Stimulated activated CD8-positive, alpha-beta memory T cell treated with anti-CD3 and anti-CD28 coated beads, Interleukin-4, amount 100 ng/mL, for 1 hour (primary cell): ENCODE measurements around the gene TFCP2L1.
"Not testable (repeated sequence)": the region's sequence is repeated elsewhere in the genome, so short reads cannot be mapped to it uniquely, and the experiment has no call there.

ENCODE experiments used
- DNase-seq, 2 donors: peaks; one replicate each; pipeline ENCODE4 v3.0.0-alpha.2; 2020; ENCODE audit warnings: low read depth in 2 of 2, low spot score in 1 of 2

Gene TFCP2L1, protein sequence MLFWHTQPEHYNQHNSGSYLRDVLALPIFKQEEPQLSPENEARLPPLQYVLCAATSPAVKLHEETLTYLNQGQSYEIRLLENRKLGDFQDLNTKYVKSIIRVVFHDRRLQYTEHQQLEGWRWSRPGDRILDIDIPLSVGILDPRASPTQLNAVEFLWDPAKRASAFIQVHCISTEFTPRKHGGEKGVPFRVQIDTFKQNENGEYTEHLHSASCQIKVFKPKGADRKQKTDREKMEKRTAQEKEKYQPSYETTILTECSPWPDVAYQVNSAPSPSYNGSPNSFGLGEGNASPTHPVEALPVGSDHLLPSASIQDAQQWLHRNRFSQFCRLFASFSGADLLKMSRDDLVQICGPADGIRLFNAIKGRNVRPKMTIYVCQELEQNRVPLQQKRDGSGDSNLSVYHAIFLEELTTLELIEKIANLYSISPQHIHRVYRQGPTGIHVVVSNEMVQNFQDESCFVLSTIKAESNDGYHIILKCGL

DNA sequence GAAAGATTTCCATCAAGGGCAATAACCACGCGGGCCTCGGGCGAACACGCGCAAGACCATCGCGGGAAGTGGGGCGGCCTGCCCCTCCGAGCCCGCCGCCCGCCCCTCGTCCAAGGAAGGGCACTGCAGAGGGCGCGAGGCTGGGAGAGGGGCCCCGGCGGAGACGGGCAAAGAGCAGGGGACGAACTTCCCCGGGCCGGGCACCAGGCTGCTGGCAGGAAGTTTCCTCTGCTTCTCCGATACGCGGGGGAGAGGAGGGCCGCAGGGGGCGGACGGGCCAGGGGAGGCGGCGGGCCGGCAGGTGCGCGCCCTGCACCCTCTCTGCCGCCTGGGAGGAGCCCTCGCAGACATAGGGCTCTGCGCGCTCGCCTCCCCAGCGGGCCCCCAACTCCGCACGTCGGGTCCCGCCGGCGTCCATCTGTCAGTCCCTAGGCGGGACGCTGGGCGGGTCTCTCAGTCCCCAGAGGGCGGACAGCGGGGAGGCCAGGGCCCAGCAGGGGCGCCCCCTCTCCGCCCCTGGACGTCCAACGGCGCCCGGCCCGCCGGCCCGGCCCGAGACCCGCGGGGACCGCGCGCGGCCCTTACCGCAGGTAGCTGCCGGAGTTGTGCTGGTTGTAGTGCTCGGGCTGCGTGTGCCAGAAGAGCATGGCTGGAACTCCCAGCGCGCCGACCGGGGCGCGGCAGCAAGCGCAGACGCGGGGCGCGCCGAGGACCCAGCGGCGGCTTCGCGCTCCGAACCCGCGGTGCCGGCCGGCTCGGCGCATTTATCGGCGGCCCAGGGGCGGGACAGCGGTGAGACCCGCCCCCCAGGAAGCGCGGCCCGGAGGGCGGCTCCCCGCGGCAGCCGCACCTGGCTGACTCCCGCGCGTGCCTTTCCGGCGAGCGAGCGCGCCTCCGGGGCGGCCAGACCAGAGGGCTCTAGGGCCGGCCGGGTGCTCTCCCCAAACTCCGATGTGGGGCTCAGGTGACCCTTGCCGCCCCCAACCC, at the start of gene TFCP2L1:
TFCP2L1 (minus strand) TSS at position 740 of the 987 bp plus-strand sequence; CDS start at position 647, 93 bp downstream.
- DNase-seq, result no peak

DNA sequence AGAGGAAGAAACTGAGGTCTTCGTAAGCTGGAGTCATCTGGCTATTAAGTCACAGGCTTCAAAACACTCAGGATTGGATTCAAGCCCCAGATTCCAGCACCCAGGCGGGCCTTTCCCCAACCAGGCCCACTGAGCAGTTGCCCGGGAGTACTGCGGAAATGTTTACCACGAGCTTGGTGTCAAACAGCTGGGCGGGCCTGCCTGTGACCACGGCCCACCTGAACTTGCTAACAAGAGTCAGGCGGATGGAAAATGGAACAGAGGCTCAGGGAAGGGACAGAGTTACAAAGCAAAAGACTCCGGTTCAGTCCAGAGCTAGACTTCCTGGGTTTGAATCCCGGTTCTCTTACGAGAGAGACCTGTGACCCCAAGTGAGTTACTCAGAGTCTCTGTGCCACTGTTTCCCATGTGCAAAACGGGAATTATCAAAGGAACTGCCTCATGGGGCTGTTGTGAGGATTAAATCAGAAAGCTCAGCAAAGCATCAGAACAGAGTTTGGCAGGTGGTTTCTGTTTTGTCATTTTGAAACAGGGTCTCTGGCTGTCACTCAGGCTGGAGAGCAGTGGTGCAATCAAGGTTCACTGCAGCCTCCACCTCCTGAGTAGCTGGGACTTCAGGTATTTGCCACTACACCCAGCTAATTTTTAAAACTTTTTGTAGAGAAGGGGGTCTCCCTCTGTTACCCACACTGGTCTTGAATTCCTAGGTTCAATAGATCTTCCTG, 49.0 kb upstream of the TFCP2L1 start:
- no peak for DNase-seq

- DNase-seq, result no peak
These were observed 48.2 kb upstream of the TFCP2L1 start for GRCh38 chr2:121333231-121333630.

DNA sequence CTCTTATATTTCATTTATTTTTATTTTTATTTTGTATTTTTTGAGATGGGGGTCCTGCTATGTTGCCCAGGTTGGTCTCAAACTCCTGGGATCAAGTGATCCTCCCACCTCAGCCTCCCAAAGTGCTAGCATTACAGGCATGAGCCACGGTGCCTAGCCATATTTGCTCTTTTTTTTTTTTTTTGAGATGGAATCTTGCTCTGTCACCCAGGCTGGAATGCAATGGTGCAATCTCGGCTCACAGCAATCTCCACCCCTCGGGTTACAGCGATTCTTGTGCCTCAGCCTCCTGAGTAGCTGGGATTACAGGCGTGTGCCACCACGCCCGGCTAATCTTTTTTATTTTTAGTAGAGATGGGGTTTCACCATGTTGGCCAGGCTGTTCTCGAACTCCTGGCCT, 46.3 kb upstream of the TFCP2L1 start:
- not testable (repeated sequence) for DNase-seq

DNA sequence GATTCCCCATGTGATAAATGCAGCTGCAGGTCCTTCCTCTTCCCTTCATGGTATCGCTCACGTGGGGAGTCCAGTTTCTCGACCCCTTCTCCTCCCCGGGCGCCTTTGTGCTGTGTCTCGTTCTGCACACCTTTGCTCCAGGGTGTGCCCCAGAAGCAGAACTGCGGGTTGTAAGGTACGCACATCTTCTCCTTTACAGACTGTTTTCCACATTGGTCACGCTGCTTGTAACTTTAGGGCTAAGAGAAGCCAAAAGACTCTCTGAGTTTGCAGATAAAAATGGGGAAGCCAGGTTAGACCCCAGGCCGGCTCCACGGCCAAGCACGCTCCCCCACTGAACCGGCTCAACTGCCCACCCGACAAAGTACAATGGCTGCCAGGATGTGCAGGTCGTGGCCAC, 45.9 kb upstream of the TFCP2L1 start:
- DNase-seq, result no peak

GRCh38 chr2:121329786-121330185, 44.8 kb upstream of the TFCP2L1 start:
- DNase-seq, result no peak

GRCh38 chr2:121326628-121327027, 41.6 kb upstream of the TFCP2L1 start:
- no peak for DNase-seq

GRCh38 chr2:121324601-121325000, 39.6 kb upstream of the TFCP2L1 start:
- DNase-seq, result no peak

DNA sequence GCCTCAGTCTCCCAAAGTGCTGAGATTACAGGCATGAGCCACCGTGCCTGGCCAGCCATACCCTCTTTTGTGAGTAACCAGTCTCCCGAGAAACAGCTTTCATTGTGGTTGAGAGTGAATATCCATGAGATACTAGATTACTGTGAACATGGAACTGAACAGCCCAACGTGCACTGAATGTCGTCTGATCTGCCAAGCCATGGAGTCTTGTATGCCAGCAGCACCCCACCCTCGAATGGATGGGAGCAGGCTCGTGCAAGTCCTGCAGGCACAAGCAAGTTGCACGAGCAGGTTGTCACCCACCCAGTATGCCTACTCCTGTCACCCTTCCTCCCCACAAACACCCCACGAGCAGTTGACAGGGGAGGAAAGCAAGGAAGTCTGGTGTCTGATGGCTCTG, 36.5 kb upstream of the TFCP2L1 start:
- DNase-seq, result no peak

- no peak for DNase-seq
These were observed 34.9 kb upstream of the TFCP2L1 start for GRCh38 chr2:121319941-121320340.

GRCh38 chr2:121316986-121317385, 32.0 kb upstream of the TFCP2L1 start:
- no peak for DNase-seq

GRCh38 chr2:121313701-121314100, 28.7 kb upstream of the TFCP2L1 start:
- DNase-seq, result not testable (repeated sequence)

GRCh38 chr2:121309801-121310200, 24.8 kb upstream of the TFCP2L1 start:
- no peak for DNase-seq

DNA sequence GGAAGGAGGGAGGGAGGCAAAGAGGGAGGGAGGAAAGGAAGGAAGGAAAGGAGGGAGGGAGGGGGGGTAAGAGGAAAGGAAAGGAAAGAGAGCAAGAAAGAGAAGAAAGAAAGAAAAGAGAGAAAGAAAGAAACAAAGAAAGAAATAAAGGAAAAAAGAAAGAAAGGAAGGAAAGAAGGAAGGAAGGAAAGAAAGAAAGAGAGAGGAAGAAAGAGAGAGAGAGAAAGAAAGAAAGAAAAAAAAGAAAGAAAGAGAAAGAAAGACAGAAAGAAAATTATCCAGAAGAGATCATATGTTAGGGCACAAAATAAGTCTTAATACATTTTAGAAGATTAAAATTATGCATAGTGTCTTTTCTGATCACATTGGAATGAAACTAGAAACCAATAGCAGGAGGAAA, 24.3 kb upstream of the TFCP2L1 start:
- no peak for DNase-seq

DNA sequence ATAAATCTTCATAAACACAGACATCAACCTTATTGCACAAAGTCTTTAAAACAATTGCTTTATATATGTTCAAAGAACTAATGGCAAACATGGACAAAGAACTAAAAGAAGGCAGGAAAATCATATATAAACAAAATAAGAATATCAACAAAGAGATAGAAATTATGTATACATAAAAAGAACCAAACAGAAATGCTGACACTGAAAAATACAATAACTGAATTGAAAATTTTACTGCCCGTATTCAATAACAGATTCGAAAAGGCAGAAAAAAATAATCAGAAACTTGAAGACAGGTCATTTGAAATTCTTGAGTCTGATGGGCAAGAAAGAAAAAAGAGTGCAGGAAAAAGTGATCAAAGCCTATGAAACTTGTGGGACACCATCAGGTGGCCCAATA, 22.0 kb upstream of the TFCP2L1 start:
- no peak for DNase-seq

DNA sequence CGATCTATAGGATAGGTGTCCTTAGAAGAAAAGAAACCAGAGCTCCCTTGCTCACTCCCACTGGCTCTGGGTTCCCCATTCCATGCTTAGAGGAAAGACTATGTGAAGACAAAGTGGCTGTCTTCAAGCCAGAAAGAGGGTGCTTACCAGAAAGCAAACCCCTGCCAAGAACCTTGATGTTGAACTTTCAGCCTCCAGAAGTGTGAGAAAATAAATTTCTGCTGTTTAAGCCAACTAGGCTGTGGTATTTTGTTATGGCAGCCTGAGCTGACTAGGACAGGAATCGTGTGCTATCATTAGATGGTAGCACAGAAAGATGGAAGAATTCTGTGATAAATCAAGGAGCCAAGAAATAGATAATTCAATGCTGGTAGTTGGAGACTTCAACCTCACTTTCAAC, 19.9 kb upstream of the TFCP2L1 start:
- DNase-seq, result no peak

GRCh38 chr2:121303531-121304263, 18.7 kb upstream of the TFCP2L1 start:
- no peak for DNase-seq

DNA sequence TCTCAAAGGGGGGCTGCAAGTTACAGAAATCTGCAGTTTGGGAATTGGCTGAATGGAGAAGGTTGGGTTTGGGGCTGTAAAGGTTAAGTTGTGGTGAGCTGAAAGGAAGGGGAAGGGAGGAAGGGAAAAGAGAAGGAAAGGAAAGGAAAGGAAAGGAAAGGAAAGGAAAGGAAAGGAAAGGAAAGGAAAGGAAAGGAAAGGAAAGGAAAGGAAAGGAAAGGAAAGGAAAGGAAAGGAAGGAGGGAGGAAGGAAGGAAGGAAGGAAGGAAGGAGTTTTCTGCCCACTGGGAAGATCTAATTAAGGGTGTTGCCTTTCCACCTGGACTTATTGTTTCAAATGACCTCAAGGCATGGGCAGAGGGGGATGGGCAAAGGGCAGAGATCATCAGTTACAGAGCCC, 16.2 kb upstream of the TFCP2L1 start:
- DNase-seq, result not testable (repeated sequence)

DNA sequence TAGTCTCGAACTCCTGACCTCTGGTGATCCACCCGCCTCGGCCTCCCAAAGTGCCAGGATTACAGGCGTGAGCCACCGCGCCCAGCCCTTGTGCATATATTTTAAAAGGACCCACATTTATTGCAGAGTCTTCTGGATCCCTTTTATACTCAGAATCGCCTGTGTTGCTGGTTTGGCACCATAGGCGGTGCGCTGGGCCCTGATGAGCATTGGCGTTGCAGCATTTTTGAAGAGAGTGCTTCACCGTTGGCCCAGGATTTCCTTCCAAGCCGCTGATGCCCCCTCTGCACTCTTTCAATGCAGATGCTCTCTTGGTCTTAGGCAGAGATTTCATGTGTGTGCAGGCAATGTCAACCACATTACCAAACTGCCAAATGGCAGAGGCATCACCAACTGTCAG, 13.5 kb upstream of the TFCP2L1 start:
- DNase-seq, result no peak

DNA sequence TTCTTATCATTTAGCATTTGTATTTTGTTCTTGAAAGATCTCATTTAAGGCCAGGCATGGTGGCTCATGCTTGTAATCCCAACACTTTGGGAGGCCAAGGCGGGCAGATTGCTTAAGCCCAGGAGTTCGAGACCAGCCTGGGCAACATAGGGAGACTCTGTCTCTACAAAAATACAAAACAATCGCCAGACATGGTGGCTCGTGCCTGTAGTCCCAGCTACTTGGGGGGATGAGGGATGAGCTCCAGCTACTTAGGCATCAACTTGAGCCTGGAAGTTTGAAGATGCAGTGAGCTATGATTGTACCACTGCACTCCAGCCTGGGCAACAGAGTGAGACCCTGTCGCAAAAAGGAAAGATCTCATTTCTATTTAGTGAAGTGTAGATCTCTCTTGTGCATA, 12.9 kb upstream of the TFCP2L1 start:
- DNase-seq, result not testable (repeated sequence)
